ENCODE measurements around the gene NME5. TPM values are rescaled to one million over a fixed set of nuclear protein-coding genes. Genes with fewer than 3 reads are reported as not detected.

Gene NME5
- total and polyA plus RNA-seq, 2 of the 13 experiments (the other 11 are each of a cell fraction or from before 2014, with no cell fraction given): 0.18 TPM; not detected in 1

DNA sequence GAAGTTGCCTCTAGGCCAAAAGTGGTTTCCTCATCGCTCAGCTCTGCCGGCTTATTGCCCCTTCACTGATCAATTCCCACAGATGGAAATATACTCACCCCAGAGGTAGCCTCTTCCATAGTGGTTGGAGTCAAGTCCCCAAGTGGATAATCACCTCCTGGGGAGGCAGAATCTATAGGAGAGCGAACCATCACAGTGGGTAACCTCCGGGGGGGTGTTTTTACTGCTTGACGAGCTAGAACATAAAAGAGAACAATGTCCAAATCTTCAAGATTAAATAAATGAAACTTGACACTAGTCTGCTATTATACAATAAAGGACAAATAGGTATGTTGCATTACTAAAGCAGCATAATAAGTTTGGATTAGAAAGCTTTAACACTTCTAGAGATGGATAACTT lies 29.9 kb upstream of the NME5 start (continued):
- TF ChIP-seq, protein P1, sequence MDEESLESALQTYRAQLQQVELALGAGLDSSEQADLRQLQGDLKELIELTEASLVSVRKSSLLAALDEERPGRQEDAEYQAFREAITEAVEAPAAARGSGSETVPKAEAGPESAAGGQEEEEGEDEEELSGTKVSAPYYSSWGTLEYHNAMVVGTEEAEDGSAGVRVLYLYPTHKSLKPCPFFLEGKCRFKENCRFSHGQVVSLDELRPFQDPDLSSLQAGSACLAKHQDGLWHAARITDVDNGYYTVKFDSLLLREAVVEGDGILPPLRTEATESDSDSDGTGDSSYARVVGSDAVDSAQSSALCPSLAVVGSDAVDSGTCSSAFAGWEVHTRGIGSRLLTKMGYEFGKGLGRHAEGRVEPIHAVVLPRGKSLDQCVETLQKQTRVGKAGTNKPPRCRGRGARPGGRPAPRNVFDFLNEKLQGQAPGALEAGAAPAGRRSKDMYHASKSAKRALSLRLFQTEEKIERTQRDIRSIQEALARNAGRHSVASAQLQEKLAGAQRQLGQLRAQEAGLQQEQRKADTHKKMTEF (CRISPR knock-in tag; IDR thresholded peaks at IDR 0.05): no peak
- no peak for TF ChIP-seq RFX1 (IDR thresholded peaks at IDR 0.05)
- TF ChIP-seq, protein P2, sequence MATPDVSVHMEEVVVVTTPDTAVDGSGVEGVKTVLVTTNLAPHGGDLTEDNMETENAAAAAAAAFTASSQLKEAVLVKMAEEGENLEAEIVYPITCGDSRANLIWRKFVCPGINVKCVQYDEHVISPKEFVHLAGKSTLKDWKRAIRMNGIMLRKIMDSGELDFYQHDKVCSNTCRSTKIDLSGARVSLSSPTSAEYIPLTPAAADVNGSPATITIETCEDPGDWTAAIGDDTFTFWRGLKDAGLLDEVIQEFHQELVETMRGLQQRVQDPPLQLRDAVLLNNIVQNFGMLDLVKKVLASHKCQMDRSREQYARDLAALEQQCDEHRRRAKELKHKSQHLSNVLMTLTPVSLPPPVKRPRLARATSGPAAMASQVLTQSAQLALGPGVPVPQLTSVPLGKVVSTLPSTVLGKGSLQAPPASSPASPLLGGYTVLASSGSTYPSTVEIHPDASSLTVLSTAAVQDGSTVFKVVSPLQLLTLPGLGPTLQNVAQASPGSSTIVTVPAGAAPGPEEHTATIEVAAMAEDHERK (CRISPR knock-in tag; IDR thresholded peaks at IDR 0.05; ENCODE audit: low read depth): no peak
- TF ChIP-seq NRL (CRISPR knock-in tag; IDR thresholded peaks at IDR 0.05; ENCODE audit: borderline replicate concordance): no peak
- no peak for TF ChIP-seq ZNF17 (CRISPR knock-in tag; IDR thresholded peaks at IDR 0.05)
- TF ChIP-seq, protein P3, sequence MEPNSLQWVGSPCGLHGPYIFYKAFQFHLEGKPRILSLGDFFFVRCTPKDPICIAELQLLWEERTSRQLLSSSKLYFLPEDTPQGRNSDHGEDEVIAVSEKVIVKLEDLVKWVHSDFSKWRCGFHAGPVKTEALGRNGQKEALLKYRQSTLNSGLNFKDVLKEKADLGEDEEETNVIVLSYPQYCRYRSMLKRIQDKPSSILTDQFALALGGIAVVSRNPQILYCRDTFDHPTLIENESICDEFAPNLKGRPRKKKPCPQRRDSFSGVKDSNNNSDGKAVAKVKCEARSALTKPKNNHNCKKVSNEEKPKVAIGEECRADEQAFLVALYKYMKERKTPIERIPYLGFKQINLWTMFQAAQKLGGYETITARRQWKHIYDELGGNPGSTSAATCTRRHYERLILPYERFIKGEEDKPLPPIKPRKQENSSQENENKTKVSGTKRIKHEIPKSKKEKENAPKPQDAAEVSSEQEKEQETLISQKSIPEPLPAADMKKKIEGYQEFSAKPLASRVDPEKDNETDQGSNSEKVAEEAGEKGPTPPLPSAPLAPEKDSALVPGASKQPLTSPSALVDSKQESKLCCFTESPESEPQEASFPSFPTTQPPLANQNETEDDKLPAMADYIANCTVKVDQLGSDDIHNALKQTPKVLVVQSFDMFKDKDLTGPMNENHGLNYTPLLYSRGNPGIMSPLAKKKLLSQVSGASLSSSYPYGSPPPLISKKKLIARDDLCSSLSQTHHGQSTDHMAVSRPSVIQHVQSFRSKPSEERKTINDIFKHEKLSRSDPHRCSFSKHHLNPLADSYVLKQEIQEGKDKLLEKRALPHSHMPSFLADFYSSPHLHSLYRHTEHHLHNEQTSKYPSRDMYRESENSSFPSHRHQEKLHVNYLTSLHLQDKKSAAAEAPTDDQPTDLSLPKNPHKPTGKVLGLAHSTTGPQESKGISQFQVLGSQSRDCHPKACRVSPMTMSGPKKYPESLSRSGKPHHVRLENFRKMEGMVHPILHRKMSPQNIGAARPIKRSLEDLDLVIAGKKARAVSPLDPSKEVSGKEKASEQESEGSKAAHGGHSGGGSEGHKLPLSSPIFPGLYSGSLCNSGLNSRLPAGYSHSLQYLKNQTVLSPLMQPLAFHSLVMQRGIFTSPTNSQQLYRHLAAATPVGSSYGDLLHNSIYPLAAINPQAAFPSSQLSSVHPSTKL (CRISPR knock-in tag; IDR thresholded peaks at IDR 0.05): no peak
- TF ChIP-seq MAZ (IDR thresholded peaks at IDR 0.05; ENCODE audit: borderline replicate concordance, low read depth, low read length): no peak
- no peak for TF ChIP-seq MAZ (CRISPR knock-in tag; IDR thresholded peaks at IDR 0.05; ENCODE audit: low read depth)
- no peak for TF ChIP-seq ARHGAP35 (CRISPR knock-in tag; IDR thresholded peaks at IDR 0.05; ENCODE audit: borderline replicate concordance)
